Astrocyte (in vitro differentiated cells and primary cell): Measurements from ENCODE around the gene CYLD. TPM values are rescaled to one million over a fixed set of nuclear protein-coding genes. Genes with fewer than 3 reads are reported as not detected.

Experiments
- DNase-seq: peaks from one replicate; pipeline ENCODE4 v3.0.0-alpha.2; 2010; ENCODE audit warnings: low read depth
- FAIRE-seq: peaks from 2 replicates; lab custom pipeline; 2011; peaks lifted over from hg19 to GRCh38; lab: Jason Lieb, UNC
- H2AFZ ChIP-seq: 2 replicates; pipeline ENCODE4 v1.6.0; 2012; ENCODE audit warnings: low read depth, low read length, inconsistent platforms
- H3K27ac ChIP-seq: 2 replicates; pipeline ENCODE4 v1.5.1; 2011; ENCODE audit warnings: low read depth, low read length, inconsistent platforms
- H3K27me3 ChIP-seq: 2 replicates; pipeline ENCODE4 v1.6.0; 2011; ENCODE audit warnings: low read length, inconsistent platforms; ENCODE audit not compliant: insufficient read depth
- H3K36me3 ChIP-seq: 2 replicates; pipeline ENCODE4 v1.5.1; 2011; ENCODE audit warnings: low read length, inconsistent platforms; ENCODE audit not compliant: insufficient read depth
- H3K4me1 ChIP-seq: 2 replicates; pipeline ENCODE4 v1.5.1; 2011; ENCODE audit warnings: low read length, inconsistent platforms; ENCODE audit not compliant: insufficient read depth
- H3K4me2 ChIP-seq: 2 replicates; pipeline ENCODE4 v1.6.0; 2012; ENCODE audit warnings: low read length, inconsistent platforms
- H3K4me3 ChIP-seq: 2 replicates; pipeline ENCODE4 v1.5.1; 2011; ENCODE audit warnings: low read depth, mild to moderate bottlenecking, low read length, inconsistent platforms; ENCODE audit not compliant: insufficient read depth
- H3K79me2 ChIP-seq: 2 replicates; pipeline ENCODE4 v1.6.0; 2012; ENCODE audit warnings: mild to moderate bottlenecking, low read length, inconsistent platforms; ENCODE audit not compliant: insufficient read depth
- H3K9ac ChIP-seq: 2 replicates; pipeline ENCODE4 v1.6.0; 2012; ENCODE audit warnings: mild to moderate bottlenecking, low read length, inconsistent platforms
- H3K9me3 ChIP-seq: 2 replicates; pipeline ENCODE4 v1.5.1; 2012; ENCODE audit warnings: low read depth, mild to moderate bottlenecking, low read length, inconsistent platforms; ENCODE audit not compliant: insufficient read depth
- H4K20me1 ChIP-seq: 2 replicates; pipeline ENCODE4 v1.6.0; 2012; ENCODE audit warnings: low read length, inconsistent platforms; ENCODE audit not compliant: insufficient read depth
- H3K27ac Mint-ChIP-seq: one replicate; pipeline ENCODE4 v1.8.0; 2021; ENCODE audit warnings: mild to moderate bottlenecking, mixed read lengths; ENCODE audit not compliant: unreplicated experiment
- H3K27me3 Mint-ChIP-seq: one replicate; pipeline ENCODE4 v1.8.0; 2021; ENCODE audit warnings: low read depth, mixed read lengths; ENCODE audit not compliant: unreplicated experiment
- H3K36me3 Mint-ChIP-seq: one replicate; pipeline ENCODE4 v1.8.0; 2021; ENCODE audit warnings: low read depth, mixed read lengths; ENCODE audit not compliant: unreplicated experiment
- H3K4me1 Mint-ChIP-seq: one replicate; pipeline ENCODE4 v1.8.0; 2021; ENCODE audit warnings: low read depth, mixed read lengths; ENCODE audit not compliant: unreplicated experiment
- H3K4me3 Mint-ChIP-seq: one replicate; pipeline ENCODE4 v1.8.0; 2021; ENCODE audit warnings: mild to moderate bottlenecking, moderate library complexity, mixed read lengths; ENCODE audit not compliant: unreplicated experiment
- H3K9me3 Mint-ChIP-seq: one replicate; pipeline ENCODE4 v1.8.0; 2021; ENCODE audit warnings: mild to moderate bottlenecking, mixed read lengths; ENCODE audit not compliant: unreplicated experiment
- EZH2 ChIP-seq: IDR thresholded peaks from 2 replicates; pipeline ENCODE4 v1.6.1; 2012; ENCODE audit warnings: mild to moderate bottlenecking, low read length, inconsistent platforms; ENCODE audit not compliant: insufficient read depth
- microRNA-seq: library from miRNA; unstranded; fragments of <30 nt; microRNA quantifications from one replicate; pipeline ENCODE4 v1.2.0, GENCODE V29; 2020
- total RNA-seq: library from RNA; stranded (reverse); gene quantifications from 2 replicates; pipeline ENCODE4 v1.2.1, GENCODE V29; 2021
- TF ChIP-seq, protein P1 (sequence below): IDR thresholded peaks from 2 replicates; pipeline ENCODE4 v1.5.1; 2011; ENCODE audit warnings: low read depth, mild to moderate bottlenecking, inconsistent platforms, low read length, moderate library complexity; ENCODE audit not compliant: insufficient read depth

CYLD gene
- total RNA-seq, 1 donor from 2014 or later = 34.2 TPM

- Histone ChIP-seq H3K27ac (no peak overlapping the region), H3K79me2 (no peaks in the 10 kb centered on the region), H3K36me3 (no peaks in the 10 kb centered on the region), H3K27me3 (peaks cover 3% of the 10 kb centered on the region), H3K4me2 (no peak overlapping the region), H2AFZ (no peak overlapping the region), H3K4me1 (no peaks in the 10 kb centered on the region), H3K9ac (no peak overlapping the region), H4K20me1 (no peaks in the 10 kb centered on the region), H3K9me3 (no peaks in the 10 kb centered on the region), H3K4me3 (no peak overlapping the region)
- DNase-seq (no peak), FAIRE-seq (no peak)
- peaks cover 13% of the 10 kb centered on the region for H3K4me1 Mint-ChIP-seq
- H3K36me3 Mint-ChIP-seq = no peaks in the 10 kb centered on the region
- H3K4me3 Mint-ChIP-seq = no peak overlapping the region
- H3K27ac Mint-ChIP-seq = no peak overlapping the region
- peaks cover 16% of the 10 kb centered on the region for H3K27me3 Mint-ChIP-seq
- H3K9me3 Mint-ChIP-seq = no peaks in the 10 kb centered on the region
- TF ChIP-seq, protein P1, sequence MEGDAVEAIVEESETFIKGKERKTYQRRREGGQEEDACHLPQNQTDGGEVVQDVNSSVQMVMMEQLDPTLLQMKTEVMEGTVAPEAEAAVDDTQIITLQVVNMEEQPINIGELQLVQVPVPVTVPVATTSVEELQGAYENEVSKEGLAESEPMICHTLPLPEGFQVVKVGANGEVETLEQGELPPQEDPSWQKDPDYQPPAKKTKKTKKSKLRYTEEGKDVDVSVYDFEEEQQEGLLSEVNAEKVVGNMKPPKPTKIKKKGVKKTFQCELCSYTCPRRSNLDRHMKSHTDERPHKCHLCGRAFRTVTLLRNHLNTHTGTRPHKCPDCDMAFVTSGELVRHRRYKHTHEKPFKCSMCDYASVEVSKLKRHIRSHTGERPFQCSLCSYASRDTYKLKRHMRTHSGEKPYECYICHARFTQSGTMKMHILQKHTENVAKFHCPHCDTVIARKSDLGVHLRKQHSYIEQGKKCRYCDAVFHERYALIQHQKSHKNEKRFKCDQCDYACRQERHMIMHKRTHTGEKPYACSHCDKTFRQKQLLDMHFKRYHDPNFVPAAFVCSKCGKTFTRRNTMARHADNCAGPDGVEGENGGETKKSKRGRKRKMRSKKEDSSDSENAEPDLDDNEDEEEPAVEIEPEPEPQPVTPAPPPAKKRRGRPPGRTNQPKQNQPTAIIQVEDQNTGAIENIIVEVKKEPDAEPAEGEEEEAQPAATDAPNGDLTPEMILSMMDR = no peak
- no peak for TF ChIP-seq EZH2
Observed at GRCh38 chr16:50847166-50847565, 105.3 kb downstream of the CYLD start.

- H2AFZ ChIP-seq = no peak overlapping the region
- H3K27me3 ChIP-seq = peaks cover 3% of the 10 kb centered on the region
- DNase-seq = no peak
- Mint-ChIP-seq H3K27me3 (peaks cover 9% of the 10 kb centered on the region), H3K4me3 (no peak overlapping the region), H3K36me3 (no peaks in the 10 kb centered on the region), H3K27ac (no peak overlapping the region), H3K9me3 (no peaks in the 10 kb centered on the region), H3K4me1 (peaks cover 8% of the 10 kb centered on the region)
- H3K36me3 ChIP-seq = no peaks in the 10 kb centered on the region
- TF ChIP-seq EZH2 = no peak
- TF ChIP-seq, protein P1 = no peak
- no peak overlapping the region for H3K4me3 ChIP-seq
- no peaks in the 10 kb centered on the region for H4K20me1 ChIP-seq
- H3K79me2 ChIP-seq = no peaks in the 10 kb centered on the region
- H3K9ac ChIP-seq = no peak overlapping the region
- no peaks in the 10 kb centered on the region for H3K9me3 ChIP-seq
- no peak overlapping the region for H3K27ac ChIP-seq
- no peak for FAIRE-seq
- H3K4me1 ChIP-seq = no peaks in the 10 kb centered on the region
- H3K4me2 ChIP-seq = no peak overlapping the region
Observed at GRCh38 chr16:50848755-50849514, 107.0 kb downstream of the CYLD start.

Small RNAs within 50 kb of the gene (microRNA-seq; reads per million reads assigned to microRNA genes)
- gene MIR3181 = 6.8 reads per million, percentile 28 among the genes with 10 or more reads in this experiment

Other genes with a start within 250 kb of the CYLD start
- gene NKD1, start 193.7 kb upstream of the CYLD start, total RNA-seq = 9.1 and 9.8 TPM in 2 replicates
- gene SNX20, start 60.8 kb upstream of the CYLD start, total RNA-seq = not detected in 2 replicates
- not detected in 2 replicates for gene NOD2, start 48.5 kb upstream of the CYLD start, total RNA-seq